DMS153 treated with DMSO at 0.1 percent for 48 hours (cell line): ENCODE measurements around the gene KLC4.
A peak's percentile ranks its signal among the peaks of the same experiment; 100 is the strongest.
"Not testable (repeated sequence)": the region's sequence is repeated elsewhere in the genome, so short reads cannot be mapped to it uniquely, and the experiment has no call there.

Experiments
- DNase-seq: peaks from one replicate; lab custom pipeline; 2025; ENCODE audit not compliant: unreplicated experiment; lab: John Stamatoyannopoulos, UW

KLC4 gene

GRCh38 chr6:43035495-43036194 lies 23.8 kb upstream of the KLC4 start:
- DNase-seq = no peak

- DNase-seq = no peak
Measured at GRCh38 chr6:43036712-43037111, 22.7 kb upstream of the KLC4 start.

GRCh38 chr6:43037197-43037596 lies 22.2 kb upstream of the KLC4 start:
- no peak for DNase-seq

DNA sequence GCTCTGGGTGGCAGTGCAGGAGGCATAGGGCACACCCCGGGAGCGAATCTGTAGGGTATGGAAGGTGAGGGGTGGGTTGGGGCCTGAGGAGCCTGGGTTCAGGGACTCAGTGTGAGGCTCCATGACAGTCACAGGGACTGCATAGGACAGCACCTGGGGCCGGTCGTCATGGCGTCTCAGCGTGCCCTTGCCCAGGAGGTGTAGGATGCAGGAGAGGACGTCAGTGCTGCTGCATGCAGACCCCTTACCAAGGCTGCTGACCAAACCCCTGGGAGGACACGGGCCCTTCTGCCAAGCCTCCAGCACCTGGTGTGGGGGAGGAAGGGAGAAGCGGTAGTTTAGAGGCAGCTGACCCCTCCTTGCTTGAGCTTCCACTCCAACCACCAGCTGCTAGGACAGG lies 21.7 kb upstream of the KLC4 start:
- no peak for DNase-seq

GRCh38 chr6:43038727-43039126 lies 20.7 kb upstream of the KLC4 start:
- no peak for DNase-seq

DNA sequence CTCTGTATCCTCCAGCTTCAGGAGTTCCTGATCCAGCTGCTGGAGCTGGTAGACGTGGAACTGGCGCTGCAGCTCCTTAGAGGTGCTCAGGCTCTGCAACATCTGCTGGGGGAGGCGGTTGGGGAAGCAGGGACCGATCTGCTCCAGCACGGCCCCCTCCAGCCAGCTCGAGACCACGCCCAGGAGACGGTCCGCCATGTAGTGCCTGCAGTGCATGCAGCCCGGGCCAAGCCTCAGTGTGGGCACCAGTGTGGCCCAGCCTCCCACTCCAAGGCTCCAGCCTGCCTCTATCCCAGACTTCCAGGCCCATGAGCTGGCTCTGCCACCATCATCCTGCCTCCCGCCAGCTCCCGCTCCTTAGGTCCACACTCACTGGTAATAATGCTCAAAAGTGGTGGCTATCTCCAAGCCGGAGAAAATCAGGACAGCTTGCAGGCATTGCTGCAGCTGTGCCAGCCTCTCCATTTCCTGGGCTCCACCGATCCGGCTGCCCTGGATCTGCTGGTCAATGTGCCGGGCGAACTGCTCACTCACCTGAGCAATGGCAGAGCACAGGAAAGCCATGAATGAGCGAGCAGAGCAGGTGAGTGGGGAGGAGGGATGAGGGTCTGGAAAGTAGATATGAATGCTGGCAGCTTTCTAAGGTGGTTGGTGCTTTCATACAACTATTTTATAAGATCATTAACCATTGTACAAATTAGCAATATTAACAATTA lies 18.7 kb upstream of the KLC4 start:
- DNase-seq = no peak

DNA sequence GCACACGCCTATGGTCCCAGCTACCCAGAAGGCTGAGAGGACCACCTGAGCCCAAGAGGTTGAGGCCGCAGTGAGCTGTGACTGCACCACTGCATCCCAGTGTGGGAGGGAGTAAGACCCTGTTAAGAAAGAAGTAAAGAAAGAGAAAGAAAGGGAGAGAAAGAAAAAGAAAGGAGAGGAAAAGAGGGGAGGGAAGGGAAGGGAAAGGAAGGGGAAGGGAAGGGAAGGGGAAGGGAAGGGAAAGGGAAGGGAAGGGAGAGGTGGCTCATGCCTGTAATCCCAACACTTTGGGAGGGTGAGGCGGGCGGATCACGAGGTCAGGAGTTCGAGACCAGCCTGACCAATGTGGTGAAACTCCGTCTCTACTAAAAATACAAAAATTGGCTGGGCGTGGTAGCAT lies 18.0 kb upstream of the KLC4 start:
- not testable (repeated sequence) for DNase-seq

DNA sequence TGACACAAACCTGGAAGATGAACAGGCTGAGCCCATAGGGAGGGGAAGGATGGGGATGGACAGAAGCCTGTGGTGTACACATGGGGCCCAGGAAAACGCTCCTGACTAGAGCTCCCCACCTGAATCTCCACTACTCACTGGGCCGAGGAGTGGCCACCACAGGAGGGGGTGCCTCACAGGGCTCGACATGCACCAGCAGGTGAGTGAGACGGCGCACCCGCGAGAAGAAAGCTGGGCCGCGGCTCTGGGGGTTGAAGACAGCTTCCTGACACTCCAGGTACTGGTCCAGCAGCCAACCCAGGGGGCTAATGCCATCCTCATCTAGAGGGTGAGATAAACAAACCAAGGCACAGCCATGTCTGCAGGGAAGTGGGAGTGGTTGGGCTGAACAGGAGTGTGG lies 16.1 kb upstream of the KLC4 start:
- no peak for DNase-seq

- DNase-seq = no peak
Measured at GRCh38 chr6:43045371-43045930, 14.0 kb upstream of the KLC4 start.

- no peak for DNase-seq
Measured at GRCh38 chr6:43047998-43048397, 11.4 kb upstream of the KLC4 start.

- DNase-seq = no peak
Measured at GRCh38 chr6:43050981-43051380, 8.4 kb upstream of the KLC4 start.

DNA sequence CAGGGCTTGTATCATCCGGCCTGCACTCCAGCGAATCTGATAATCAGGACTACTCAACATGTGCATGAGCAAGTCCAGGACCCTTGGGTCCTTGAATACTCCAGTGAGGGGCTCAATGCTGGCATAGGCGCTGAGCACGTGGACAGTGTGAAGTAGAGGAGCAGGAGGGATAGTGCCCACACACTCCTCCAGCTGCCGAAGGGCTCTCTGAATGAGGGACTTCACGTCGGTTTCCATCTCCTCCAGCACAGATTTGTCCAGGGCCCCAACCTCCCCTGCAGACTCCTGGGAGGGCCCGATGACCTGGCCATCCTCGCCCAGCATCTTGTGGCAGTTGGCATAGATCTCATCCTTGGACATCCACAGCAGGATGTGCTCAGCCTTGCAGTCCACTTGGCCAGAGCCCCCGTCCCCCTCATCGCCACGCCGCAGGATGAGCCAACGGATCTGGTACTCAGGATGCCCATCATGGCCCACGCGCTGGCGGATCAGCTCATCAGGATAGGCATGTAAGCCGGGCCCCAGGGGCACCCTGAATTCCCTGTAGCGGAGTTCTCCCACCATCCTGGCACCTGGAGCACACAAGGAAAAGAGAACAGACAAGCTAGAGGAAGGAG lies 7.1 kb upstream of the KLC4 start:
- no peak for DNase-seq

GRCh38 chr6:43052842-43053544 lies 6.4 kb upstream of the KLC4 start:
- no peak for DNase-seq

DNA sequence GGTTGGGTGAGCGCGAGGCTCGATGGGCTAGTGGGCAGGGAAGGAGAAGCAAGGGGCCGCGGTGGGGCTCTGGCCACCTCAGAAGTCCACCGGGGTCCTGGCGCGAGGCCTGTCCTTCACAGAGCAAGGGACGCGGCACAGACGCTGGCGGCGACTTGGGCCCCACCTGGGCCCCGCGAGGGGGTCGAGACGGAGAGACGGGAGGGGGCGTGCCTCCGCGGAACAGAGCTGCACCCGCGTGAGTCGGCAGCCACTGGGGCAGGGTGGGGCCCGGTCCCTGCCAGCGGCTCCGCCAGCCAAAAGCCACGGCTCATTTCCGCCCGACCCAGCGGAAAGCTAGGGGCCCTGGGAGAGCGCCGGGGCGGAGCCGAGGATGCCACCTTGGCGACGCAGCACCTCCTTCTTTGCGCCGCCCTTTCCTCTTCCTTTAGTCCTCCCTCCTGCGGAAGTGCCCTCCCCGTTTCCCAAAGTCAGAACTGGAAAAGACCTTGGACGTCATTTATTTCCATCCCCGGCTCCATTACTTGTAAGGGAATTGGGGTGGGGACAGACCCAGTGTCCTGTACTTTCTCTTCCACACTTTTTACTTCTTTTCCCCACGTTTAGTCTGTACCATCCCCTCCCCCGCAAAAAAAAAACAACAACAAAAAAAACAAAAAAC lies 5.8 kb upstream of the KLC4 start, which contains the start of gene CUL7:
TSS of gene CUL7 (minus strand) at position 307 of the 661 bp plus-strand sequence. CDS start 1,063 bp downstream, outside the sequence.
- DNase-seq = peak; percentile 86

DNA sequence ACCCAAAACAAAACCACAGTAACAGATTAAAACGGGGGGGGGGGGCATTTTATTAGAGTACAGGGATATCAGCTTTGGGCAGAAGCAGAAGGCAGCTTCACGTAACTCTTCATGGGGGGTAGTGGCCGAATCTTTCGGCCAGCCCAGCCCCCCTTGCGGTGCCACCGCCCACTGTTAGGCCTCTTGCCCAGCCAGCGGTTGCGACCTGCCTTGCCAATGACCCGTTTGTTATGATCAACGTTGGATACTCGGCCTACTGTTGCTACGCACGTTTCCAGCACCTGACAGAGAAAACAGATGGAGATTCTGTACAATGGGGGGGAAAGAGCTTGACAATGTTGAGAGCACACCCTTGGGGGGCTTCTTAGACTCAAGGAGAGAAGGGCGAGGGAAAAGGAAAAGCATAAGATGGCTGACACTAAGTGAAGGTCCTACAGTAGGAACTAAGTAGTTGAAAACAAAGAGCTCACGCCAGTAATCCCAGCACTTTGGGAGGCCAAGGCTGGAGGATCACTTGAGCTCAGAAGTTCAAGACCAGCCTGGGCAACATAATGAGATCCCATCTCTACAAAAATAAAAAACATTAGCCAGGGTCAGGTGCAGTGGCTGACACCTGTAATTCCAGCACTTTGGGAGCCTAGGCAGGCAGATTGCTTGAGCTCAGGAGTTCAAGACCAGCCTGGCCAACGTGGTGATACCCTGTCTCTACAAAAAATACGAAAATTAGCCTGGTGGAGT lies 5.1 kb upstream of the KLC4 start:
- no peak for DNase-seq

GRCh38 chr6:43055966-43056365 lies 3.5 kb upstream of the KLC4 start:
- no peak for DNase-seq

GRCh38 chr6:43058531-43058930 lies 900 bp upstream of the KLC4 start:
- no peak for DNase-seq

DNA sequence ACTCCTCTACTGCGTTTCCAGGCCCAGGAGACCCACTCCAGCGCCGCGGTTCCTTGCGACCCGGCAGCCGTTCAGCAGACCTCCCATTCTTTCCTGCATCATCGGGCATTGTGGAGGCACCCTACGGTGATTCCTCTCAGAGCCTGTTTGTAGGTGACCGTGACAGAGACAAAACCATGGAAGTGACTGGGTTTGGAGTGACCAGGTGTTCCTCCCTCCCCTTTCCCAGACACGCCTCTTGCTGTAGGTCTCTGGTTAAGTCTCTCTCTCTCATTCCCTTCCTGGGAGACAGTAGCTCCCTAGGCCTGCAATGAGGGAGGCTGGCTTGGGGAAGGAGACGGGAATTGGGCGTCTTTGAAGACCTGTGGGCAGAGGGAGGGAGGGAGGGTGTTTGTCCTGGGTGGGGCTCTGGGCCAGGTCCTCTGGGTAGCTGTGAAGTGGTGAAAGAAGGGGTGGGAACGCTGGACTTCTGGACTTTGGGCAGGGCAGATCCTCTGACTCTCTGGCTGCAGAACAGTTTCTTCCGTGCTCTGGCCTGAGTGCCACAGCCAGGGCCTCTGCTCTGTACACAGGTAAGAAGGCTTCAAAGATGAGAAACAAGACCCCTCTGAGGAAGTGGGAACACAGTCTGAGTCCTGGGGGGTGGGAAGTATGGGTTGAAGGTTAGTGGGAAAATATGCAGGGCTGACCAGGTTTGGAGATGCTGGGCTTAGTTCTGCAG lies 763 bp downstream of the KLC4 start:
- DNase-seq = no peak
